ENCODE measurements around the gene OR4X1.
"Not testable (repeated sequence)": the region's sequence is repeated elsewhere in the genome, so short reads cannot be mapped to it uniquely, and the experiment has no call there.

Gene OR4X1, protein sequence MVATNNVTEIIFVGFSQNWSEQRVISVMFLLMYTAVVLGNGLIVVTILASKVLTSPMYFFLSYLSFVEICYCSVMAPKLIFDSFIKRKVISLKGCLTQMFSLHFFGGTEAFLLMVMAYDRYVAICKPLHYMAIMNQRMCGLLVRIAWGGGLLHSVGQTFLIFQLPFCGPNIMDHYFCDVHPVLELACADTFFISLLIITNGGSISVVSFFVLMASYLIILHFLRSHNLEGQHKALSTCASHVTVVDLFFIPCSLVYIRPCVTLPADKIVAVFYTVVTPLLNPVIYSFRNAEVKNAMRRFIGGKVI

DNA sequence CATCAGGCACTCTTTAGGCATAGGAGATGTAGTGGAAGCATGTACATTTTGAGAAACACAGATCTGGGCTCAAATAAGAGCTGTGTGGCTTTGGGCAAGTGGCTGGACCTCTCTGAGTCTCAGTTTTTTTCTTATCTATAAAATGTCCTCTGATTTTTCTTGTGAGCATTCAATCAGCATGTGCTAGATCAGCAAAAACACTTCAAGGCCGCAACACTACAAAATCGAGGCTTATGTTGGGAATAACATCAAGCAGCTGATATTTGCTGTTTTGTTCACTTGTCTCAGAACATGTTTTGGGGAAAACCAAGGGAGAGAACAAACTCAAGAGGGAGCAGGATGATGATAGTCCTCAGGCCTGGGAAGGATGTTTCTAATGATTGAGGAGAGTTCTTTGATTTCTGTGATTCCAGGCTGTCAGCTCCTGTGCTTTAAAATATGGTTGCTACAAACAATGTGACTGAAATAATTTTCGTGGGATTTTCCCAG is at the start of gene OR4X1:
Gene OR4X1, plus strand, starts transcription at position 439 of the 489 bp plus-strand sequence. Its CDS starts 0 bp downstream, at position 439.
- DNase-seq, result no peak

GRCh38 chr11:48216510-48216909 is 47.2 kb upstream of the OR4X1 start, which contains the start of gene OR4B1:
OR4B1 (plus strand) TSS chr11:48216810; CDS start chr11:48216810, 0 bp downstream.
- DNase-seq, result no peak

DNA sequence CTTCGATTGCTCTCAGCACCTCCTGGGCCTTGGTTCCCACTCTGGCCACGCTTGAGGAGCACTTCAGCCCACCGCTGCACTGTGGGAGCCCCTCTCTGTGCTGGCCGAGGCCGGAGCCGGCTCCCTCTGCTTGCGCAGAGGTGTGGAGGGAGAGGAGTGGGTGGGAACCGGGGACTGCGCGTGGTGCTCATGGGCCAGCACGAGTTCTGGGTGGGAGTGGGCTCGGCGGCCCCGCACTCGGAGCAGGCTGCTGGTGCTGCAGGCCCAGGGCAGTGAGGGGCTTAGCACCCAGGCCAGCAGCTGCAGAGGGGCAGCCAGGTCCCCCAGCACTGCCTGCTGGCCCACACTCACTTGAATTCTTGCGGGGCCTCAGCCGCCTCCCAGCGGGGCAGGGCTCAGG is 34.9 kb upstream of the OR4X1 start:
- no peak for DNase-seq

- DNase-seq, result not testable (repeated sequence)
Observed at GRCh38 chr11:48230057-48230456, 33.6 kb upstream of the OR4X1 start.

GRCh38 chr11:48237727-48238126 is 25.9 kb upstream of the OR4X1 start:
- no peak for DNase-seq

GRCh38 chr11:48242501-48242900 is 21.2 kb upstream of the OR4X1 start:
- no peak for DNase-seq

- DNase-seq, result no peak
Observed at GRCh38 chr11:48244804-48245203, 18.9 kb upstream of the OR4X1 start, which contains the start of gene OR4X2. OR4X2 (plus strand) TSS chr11:48245104; CDS start chr11:48245104, 0 bp downstream.

GRCh38 chr11:48248902-48249301 is 14.8 kb upstream of the OR4X1 start:
- DNase-seq, result no peak

DNA sequence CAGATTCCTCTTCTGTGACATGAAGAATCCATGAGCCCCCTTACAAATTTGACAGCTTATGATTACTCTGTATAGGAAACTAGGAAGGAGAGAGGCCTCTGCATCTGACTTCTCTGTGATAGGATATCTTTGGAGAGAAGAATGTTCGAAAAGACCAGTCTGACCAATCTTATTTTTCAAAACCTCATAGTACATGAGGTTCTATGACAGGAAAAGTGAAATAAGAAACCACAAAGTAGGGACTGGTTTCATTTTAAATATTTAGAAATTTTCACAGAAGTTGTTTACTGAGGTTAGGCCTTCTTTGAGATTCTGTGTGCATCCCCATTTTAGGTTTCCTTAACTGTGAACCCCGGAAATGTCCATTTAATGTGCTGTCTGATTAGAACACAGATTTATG is 2.1 kb upstream of the OR4X1 start:
- DNase-seq, result no peak

DNA sequence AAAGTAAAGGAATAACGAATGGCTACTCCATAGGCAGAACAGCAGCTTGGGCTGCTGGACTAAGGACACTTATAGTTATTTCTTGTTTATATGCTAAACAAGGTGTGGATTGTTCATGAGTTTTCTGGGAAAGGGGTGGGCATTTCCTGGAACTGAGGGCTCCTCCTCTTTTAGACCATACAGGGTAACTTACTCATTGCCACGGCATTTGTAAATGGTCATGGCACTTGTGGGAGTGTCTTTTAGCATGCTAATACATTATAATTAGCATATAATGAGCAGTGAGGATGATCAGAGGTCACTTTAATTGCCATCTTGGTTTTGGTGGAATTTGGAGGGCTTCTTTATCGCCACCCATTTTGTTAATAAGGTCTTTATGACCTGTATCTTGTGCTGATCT is 7.0 kb downstream of the OR4X1 start:
- DNase-seq, result no peak

DNA sequence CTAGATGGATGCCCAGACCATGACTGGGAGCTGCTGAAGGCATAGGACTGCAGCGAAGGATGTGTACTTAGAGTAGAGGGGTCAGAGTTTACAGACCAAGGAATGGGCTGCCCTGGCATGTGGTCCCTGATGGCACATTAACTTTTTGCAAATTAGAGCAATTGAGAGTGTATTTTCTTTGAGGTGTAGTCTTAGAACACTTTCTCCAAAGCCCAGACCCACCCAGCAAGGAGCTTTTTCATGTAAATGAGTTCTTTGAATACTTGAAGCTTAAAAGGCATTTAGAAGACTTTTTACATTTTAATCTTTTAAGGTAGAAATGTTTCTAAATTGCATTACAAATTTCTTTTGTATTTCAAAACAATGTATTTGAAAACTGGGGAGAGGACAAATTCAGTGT is 8.9 kb downstream of the OR4X1 start:
- DNase-seq, result no peak

- no peak for DNase-seq
Observed at GRCh38 chr11:48305923-48306322, 42.3 kb downstream of the OR4X1 start, which contains the start of gene OR4S1. OR4S1 (plus strand) TSS chr11:48306223; CDS start chr11:48306223, 0 bp downstream.

- peak; percentile 11 for DNase-seq
Observed at GRCh38 chr11:48307760-48308386, 44.2 kb downstream of the OR4X1 start.

GRCh38 chr11:48313590-48313989 is 49.9 kb downstream of the OR4X1 start:
- DNase-seq, result not testable (repeated sequence)
